HL-60 (cell line): ENCODE measurements around the gene TMEM63A.
A peak's percentile ranks its signal among the peaks of the same experiment; 100 is the strongest.
"Not testable (repeated sequence)": the region's sequence is repeated elsewhere in the genome, so short reads cannot be mapped to it uniquely, and the experiment has no call there.

ENCODE experiments used
- DNase-seq, 2 experiments: peaks; one replicate each; pipeline ENCODE4 v3.0.0-alpha.2; 2010 to 2020; ENCODE audit warnings: low read depth in 1 of 2, low spot score in 1 of 2
- H3K27ac ChIP-seq: fragments of 250-450 bp; sonication (Bioruptor Pico); replicated peaks from 2 replicates; pipeline ENCODE4 v1.5.1; 2020; ENCODE audit warnings: mild to moderate bottlenecking, moderate library complexity
- H3K27me3 ChIP-seq: fragments of 250-450 bp; sonication (Bioruptor Pico); 2 replicates; pipeline ENCODE4 v1.5.1; 2021; ENCODE audit warnings: mild to moderate bottlenecking, moderate library complexity; ENCODE audit not compliant: insufficient read depth, poor library complexity, severe bottlenecking
- H3K4me3 ChIP-seq: replicated peaks from 2 replicates; pipeline ENCODE4 v1.5.1; 2011; ENCODE audit warnings: mild to moderate bottlenecking, control low read depth, low read length; ENCODE audit not compliant: insufficient read depth
- GABPA ChIP-seq: IDR thresholded peaks from 2 replicates; pipeline ENCODE4 v1.6.1; 2012; ENCODE audit warnings: low read depth
- POLR2AphosphoS5 ChIP-seq: IDR thresholded peaks from 2 replicates; pipeline ENCODE4 v1.6.1; 2012; ENCODE audit warnings: low read depth
- SPI1 ChIP-seq: IDR thresholded peaks from 2 replicates; pipeline ENCODE4 v1.6.1; 2012; ENCODE audit warnings: low read depth, mild to moderate bottlenecking, borderline replicate concordance
- long read RNA-seq: library from polyadenylated mRNA; unstranded; transcript quantifications from one replicate; pipeline ENCODE4 v2.0.0, GENCODE V29; 2020
- TF ChIP-seq, protein P1 (sequence below): IDR thresholded peaks from one replicate; pipeline ENCODE4 v1.5.1; 2011; ENCODE audit warnings: low read length, control low read depth, inconsistent platforms; ENCODE audit not compliant: insufficient read depth
- TF ChIP-seq, protein P2 (sequence below): IDR thresholded peaks from 2 replicates; pipeline ENCODE4 v1.6.1; 2012; ENCODE audit warnings: low read depth; ENCODE audit not compliant: insufficient replicate concordance

TMEM63A gene
- long read RNA-seq, full-length matches to known transcripts, result 8 of 39 reads
- long read RNA-seq, partial matches to known transcripts, result 14 of 39 reads
- long read RNA-seq, other reads (novel, unspliced or antisense), result 17 of 39 reads

DNA sequence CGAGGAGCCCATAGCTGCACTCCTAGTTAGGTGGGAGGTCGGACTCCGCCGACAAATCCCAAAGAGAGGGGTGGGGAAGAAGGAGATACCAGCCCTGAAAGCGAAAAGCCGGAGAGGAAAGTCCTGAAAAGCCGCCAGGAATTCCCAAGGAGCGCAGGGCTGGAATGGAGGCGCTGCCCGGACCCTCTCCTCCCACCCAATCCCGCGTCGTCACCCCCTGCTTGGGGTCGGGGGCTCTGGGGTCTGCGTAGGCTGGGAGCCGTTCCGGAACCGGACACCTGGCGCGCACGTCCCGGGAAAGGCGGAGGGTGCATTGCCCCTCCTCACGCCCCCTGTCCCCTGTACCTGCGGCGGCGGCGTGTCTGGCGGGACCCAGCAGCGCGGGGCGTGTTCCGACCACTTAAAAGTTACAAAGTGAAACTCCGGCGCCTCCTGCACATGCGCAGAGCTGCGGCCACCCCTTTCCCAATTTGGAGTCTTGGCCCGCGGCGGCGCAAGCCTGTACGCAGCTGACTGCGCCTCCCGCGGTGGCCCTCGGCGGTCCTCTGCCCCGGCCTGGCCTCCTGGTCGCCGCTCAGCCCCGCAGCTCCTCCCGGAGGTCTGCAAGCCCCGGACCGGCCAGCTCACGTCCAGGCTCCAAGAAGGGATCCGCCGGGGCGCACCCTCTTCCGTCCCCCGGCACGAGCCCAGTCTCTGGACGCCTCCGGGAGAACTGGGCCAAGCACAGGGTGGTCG, at the start of gene TMEM63A:
TSS of gene TMEM63A (minus strand) at position 422 of the 735 bp plus-strand sequence. CDS start 4,800 bp downstream, outside the sequence.
- peak within 1 kb of the TSS; percentile 73 for H3K27ac ChIP-seq
- DNase-seq, result peak; percentile 69 to 89
- H3K4me3 ChIP-seq, result peak within 1 kb of the TSS; percentile 97
- H3K27me3 ChIP-seq, result no peaks in the 10 kb centered on the region
- TF ChIP-seq, protein P1, sequence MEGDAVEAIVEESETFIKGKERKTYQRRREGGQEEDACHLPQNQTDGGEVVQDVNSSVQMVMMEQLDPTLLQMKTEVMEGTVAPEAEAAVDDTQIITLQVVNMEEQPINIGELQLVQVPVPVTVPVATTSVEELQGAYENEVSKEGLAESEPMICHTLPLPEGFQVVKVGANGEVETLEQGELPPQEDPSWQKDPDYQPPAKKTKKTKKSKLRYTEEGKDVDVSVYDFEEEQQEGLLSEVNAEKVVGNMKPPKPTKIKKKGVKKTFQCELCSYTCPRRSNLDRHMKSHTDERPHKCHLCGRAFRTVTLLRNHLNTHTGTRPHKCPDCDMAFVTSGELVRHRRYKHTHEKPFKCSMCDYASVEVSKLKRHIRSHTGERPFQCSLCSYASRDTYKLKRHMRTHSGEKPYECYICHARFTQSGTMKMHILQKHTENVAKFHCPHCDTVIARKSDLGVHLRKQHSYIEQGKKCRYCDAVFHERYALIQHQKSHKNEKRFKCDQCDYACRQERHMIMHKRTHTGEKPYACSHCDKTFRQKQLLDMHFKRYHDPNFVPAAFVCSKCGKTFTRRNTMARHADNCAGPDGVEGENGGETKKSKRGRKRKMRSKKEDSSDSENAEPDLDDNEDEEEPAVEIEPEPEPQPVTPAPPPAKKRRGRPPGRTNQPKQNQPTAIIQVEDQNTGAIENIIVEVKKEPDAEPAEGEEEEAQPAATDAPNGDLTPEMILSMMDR, result peak; percentile 5
- TF ChIP-seq, protein P2, sequence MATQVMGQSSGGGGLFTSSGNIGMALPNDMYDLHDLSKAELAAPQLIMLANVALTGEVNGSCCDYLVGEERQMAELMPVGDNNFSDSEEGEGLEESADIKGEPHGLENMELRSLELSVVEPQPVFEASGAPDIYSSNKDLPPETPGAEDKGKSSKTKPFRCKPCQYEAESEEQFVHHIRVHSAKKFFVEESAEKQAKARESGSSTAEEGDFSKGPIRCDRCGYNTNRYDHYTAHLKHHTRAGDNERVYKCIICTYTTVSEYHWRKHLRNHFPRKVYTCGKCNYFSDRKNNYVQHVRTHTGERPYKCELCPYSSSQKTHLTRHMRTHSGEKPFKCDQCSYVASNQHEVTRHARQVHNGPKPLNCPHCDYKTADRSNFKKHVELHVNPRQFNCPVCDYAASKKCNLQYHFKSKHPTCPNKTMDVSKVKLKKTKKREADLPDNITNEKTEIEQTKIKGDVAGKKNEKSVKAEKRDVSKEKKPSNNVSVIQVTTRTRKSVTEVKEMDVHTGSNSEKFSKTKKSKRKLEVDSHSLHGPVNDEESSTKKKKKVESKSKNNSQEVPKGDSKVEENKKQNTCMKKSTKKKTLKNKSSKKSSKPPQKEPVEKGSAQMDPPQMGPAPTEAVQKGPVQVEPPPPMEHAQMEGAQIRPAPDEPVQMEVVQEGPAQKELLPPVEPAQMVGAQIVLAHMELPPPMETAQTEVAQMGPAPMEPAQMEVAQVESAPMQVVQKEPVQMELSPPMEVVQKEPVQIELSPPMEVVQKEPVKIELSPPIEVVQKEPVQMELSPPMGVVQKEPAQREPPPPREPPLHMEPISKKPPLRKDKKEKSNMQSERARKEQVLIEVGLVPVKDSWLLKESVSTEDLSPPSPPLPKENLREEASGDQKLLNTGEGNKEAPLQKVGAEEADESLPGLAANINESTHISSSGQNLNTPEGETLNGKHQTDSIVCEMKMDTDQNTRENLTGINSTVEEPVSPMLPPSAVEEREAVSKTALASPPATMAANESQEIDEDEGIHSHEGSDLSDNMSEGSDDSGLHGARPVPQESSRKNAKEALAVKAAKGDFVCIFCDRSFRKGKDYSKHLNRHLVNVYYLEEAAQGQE, result no peak
- TF ChIP-seq SPI1 (no peak), GABPA (no peak), POLR2AphosphoS5 (no peak)

- no peak for TF ChIP-seq POLR2AphosphoS5
- TF ChIP-seq, protein P2, result no peak
- TF ChIP-seq, protein P1, result no peak
- no peak for TF ChIP-seq GABPA
- no peak for TF ChIP-seq SPI1
- H3K27me3 ChIP-seq, result no peaks in the 10 kb centered on the region
- DNase-seq, result no peak
- no peak overlapping the region for H3K27ac ChIP-seq
- no peak overlapping the region for H3K4me3 ChIP-seq
Observed at GRCh38 chr1:225931270-225932136, 49.3 kb upstream of the TMEM63A start.

GRCh38 chr1:225930566-225930965, 48.4 kb upstream of the TMEM63A start:
- Histone ChIP-seq H3K4me3 (no peak overlapping the region), H3K27ac (no peak overlapping the region), H3K27me3 (no peaks in the 10 kb centered on the region)
- TF ChIP-seq GABPA (no peak), POLR2AphosphoS5 (no peak), SPI1 (no peak)
- TF ChIP-seq, protein P2, result no peak
- TF ChIP-seq, protein P1, result no peak
- no peak for DNase-seq

- not testable (repeated sequence) for H3K27me3 ChIP-seq, DNase-seq, H3K4me3 ChIP-seq, H3K27ac ChIP-seq
Observed at GRCh38 chr1:225929462-225929861, 47.3 kb upstream of the TMEM63A start.
